ENCODE results near the gene TOX2.

GRCh38 chr20:44087857-44088120, 173.1 kb downstream of the TOX2 start:
- TF ChIP-seq CTCF (IDR thresholded peaks at IDR 0.05) (no peak), ZFX (IDR thresholded peaks at IDR 0.05; ENCODE audit: borderline replicate concordance) (no peak)

All from 22Rv1 (cell line).